DOHH2 (cell line): Measurements from ENCODE around the gene ACTG1.

Experiments used
- EZH2phosphoT487 ChIP-seq: fragments of 200-600 bp; sonication (generic); IDR thresholded peaks from 2 replicates; pipeline ENCODE4 v1.6.1; 2017; ENCODE audit warnings: borderline replicate concordance, mild to moderate bottlenecking, antibody characterized with exemption, low read length, moderate library complexity, mixed read lengths
- TF ChIP-seq, protein P1 (sequence below): fragments of 200-600 bp; sonication (generic); IDR thresholded peaks from one replicate; pipeline ENCODE4 v1.5.1; 2014; ENCODE audit warnings: antibody characterized with exemption, mild to moderate bottlenecking, low read depth, low read length; ENCODE audit not compliant: poor library complexity, severe bottlenecking

DNA sequence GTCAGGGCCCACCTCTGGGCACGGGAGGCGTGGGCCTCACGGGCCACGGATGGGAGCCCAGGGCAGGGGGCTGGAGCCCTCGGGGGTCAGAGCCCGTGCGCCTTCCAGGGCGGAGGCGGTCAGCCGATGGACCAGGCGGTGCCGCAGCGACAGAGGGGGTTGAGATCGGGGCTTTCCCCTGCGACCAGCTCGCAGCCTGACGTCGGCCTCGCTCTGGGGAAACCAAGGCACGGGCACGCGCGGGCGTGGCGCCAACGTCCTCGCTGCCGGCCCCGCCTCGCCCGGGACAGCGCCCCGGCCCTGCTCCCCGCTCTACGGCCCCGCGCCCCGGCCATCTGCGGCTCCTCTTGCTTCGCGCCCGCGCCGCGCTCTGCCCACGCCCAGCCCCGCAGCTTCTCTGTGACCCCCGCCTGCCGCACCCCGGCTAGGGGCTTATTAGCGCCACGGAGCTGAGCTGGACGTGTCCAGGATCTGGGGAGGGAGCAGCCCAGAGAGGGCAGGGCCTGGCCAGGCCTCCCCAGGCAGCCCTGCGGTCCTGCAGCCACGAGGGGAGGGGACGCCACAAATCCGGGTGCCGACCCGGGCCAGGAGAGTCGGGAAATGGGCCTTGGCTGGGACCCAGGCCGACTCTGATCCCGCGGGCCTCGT is 13.5 kb downstream of the ACTG1 start:
- TF ChIP-seq, protein P1, sequence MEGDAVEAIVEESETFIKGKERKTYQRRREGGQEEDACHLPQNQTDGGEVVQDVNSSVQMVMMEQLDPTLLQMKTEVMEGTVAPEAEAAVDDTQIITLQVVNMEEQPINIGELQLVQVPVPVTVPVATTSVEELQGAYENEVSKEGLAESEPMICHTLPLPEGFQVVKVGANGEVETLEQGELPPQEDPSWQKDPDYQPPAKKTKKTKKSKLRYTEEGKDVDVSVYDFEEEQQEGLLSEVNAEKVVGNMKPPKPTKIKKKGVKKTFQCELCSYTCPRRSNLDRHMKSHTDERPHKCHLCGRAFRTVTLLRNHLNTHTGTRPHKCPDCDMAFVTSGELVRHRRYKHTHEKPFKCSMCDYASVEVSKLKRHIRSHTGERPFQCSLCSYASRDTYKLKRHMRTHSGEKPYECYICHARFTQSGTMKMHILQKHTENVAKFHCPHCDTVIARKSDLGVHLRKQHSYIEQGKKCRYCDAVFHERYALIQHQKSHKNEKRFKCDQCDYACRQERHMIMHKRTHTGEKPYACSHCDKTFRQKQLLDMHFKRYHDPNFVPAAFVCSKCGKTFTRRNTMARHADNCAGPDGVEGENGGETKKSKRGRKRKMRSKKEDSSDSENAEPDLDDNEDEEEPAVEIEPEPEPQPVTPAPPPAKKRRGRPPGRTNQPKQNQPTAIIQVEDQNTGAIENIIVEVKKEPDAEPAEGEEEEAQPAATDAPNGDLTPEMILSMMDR = no peak
- TF ChIP-seq EZH2phosphoT487 = no peak
